ENCODE measurements around the gene VTI1B.
"Not testable (repeated sequence)": the region's sequence is repeated elsewhere in the genome, so short reads cannot be mapped to it uniquely, and the experiment has no call there.

VTI1B gene

GRCh38 chr14:67674480-67675218 is at the start of gene VTI1B:
Gene VTI1B, minus strand, starts transcription at chr14:67674632. Its CDS starts 143 bp downstream, at chr14:67674489.
- DNase-seq, result peak; percentile 27

DNA sequence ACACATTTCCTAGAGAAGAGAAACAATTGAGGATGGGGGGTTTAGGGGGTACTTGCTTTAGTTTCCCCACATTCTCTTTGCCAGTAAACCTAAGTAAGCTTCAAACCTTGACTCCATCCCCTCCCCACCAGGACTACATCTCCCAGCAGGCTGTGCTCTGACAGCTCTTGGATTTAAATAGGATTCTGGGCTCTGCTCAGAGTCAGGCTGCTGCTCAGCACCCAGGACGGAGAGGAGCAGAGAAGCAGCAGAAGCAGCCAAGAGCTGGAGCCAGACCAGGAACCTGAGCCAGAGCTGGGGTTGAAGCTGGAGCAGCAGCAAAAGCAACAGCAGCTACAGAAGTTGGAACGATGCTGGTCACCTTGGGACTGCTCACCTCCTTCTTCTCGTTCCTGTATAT is 47.9 kb upstream of the VTI1B start:
- peak; percentile 47 for DNase-seq

DNA sequence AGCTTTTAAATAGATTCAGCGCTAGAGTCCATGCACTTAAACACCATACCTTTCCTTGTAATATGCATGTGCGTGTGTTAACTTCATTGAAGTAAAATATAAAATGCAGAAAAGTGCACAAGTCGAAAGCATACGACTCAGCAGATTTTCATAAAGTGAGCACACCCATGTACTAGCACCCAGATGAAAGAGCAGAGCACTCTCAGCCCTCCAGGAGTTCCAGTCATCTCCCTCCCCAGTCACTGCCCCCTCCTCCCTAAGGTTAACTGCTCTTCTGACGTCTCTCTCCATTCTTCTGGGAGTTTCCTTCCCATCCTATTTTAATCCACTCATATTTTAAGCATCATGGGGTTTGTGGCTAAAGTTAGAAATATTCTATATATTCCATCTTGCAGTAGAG is 47.4 kb upstream of the VTI1B start:
- no peak for DNase-seq

DNA sequence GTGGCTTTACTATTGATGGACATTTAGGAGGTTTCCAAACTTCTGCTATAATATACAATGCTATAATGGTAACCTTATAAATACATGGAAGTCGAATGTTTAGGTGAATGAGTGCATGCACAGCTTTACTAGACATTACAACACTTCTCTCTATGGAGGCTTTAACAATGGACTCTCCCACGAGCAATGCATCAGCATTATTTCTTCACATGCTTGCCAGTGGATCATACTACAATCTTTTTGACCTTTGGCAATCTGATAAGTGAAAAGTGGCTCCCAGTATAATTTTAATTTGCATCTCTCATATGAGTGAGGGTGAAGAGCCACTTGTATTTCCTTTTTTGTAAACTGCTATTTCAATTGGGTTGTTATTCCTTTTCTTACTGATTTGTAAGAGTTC is 45.4 kb upstream of the VTI1B start:
- DNase-seq, result no peak

DNA sequence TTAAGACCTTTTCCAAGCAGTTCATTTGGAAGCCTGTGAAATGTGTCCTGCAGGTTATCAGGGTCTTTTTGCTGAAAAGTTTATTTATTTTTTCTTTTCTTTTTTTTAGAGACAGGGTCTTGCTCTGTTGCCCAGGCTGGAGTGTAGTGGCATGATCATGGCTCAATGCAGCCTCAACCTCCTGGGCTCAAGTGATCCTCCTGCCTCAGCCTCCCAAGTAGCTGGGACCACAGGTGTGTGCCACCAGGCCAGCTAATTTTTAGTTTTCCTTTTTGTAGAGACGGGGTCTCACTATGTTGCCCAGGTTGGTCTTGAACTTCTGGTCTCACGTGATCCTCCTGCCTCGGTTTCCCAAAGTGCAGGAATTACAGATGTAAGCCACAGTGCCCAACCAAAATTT is 45.0 kb upstream of the VTI1B start:
- DNase-seq, result not testable (repeated sequence)

DNA sequence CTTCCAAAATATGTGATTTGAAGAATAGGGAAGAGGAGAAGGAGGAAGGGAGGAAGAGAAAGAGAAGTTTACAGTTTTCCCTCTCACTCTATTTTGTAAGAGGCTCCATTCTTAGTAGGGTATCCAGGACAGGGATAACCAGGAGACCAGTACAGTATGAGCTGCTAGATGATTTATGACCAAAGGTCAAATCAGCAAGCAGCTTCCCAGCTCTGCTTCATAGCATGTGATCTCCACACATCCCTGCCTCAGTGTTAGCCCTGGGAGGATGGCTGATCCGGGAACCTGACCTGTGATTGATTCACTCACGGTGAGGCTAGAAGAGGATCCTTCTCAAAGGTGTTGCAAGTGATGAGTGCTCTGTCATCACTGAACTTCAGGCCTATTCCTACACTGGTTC is 43.8 kb upstream of the VTI1B start:
- DNase-seq, result no peak

- DNase-seq, result no peak
These were observed 42.6 kb upstream of the VTI1B start for GRCh38 chr14:67717048-67717447.

DNA sequence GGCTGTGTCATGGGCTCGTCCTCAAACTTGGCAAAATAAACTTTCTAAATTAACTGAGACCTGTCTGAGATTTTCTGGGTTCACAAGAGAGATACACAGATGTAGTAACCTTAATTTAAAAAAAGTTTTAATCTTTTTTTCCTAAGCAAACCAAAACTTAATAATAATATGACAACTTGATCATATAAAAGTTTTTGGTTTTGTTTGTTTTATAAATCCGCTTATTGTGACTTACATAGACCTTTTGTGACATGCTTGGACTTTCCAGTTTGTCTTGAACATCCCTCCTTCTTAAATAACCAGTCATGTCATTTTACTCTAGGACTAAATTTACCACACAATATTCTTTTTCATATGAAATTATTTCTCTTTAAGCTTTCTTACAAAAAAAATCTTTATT is 35.8 kb upstream of the VTI1B start:
- no peak for DNase-seq

GRCh38 chr14:67709796-67710195 is 35.4 kb upstream of the VTI1B start:
- not testable (repeated sequence) for DNase-seq

DNA sequence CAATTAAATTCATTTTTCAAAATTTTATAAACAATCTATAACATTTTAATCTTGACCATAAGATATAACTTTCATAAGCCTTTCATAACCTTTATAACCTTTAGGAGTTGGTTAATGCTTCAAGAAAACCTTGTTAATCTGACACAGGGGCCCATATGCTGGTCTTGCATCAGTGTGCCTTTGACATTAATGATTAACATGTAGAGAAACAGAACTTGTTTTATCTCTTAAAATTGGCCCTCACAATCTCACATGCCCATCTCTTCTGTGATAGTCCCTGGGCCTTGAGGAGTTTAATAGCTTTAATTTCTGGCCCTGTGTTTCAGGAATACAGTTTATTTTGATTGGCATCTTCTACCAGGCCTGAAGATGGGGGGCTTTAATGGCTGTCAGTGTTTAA is 34.9 kb upstream of the VTI1B start:
- not testable (repeated sequence) for DNase-seq

- no peak for DNase-seq
These were observed 30.8 kb upstream of the VTI1B start for GRCh38 chr14:67705211-67705610.

- DNase-seq, result peak; percentile 27
These were observed 30.2 kb upstream of the VTI1B start for GRCh38 chr14:67704484-67705089.

DNA sequence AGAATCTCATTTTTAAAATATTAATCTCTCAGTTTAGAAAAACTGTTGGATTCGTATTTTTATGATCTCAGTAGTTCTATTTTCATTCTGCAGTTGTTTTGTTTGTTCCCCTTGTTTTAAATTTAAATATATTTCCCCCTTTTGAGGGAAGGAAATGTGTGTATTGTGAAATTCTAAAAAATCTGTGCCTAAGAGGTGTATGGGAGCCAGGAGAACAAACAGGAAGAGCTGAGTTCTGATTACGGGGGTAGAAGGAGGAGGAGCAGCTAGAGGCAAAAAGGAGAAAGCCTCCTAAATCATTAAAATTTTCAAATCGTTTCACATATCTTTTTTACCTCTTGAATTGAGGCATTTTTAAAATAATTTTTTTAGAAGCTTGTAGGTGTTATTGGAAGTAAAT is 29.6 kb upstream of the VTI1B start:
- no peak for DNase-seq

DNA sequence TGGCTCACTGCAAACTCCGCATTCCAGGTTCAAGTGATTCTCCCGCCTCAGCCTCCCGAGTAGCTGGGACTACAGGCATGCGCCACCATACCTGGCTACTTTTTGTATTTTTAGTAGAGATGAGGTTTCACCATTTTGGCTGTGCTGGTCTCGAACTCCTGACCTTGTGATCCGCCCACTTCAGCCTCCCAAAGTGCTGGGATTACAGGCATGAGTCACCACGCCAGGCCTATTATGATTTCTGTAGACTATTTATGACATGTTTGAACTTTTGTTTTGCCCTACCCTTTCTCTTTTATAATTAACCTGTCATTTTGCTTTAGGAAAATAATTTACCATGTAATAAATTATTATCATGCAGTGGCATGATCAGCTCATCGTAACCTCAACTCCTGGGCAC is 27.1 kb upstream of the VTI1B start, which contains the start of gene RDH12:
Gene RDH12 (plus strand): TSS at position 395 of the 400 bp plus-strand sequence. CDS start 20,757 bp downstream, outside the sequence.
- not testable (repeated sequence) for DNase-seq

DNA sequence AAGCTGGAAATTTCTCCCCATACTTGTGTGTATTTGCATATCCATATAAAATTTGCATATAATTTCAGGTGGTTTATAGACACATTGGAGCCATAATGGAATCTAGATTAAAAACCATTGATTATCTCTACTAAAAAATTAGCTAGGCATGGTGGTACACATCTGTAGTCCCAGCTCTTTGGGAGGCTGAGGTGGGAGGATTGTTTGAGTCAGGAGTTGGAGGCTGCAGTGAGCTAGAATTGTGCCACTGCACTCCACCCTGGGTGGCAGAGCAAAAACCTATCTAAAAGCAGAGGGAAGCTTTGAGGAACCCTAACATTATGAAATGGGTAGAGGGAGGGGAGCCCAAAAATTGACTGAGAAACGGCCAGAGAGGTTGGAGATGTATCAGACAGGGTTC is 23.7 kb upstream of the VTI1B start:
- no peak for DNase-seq

GRCh38 chr14:67697006-67697405 is 22.6 kb upstream of the VTI1B start:
- no peak for DNase-seq

DNA sequence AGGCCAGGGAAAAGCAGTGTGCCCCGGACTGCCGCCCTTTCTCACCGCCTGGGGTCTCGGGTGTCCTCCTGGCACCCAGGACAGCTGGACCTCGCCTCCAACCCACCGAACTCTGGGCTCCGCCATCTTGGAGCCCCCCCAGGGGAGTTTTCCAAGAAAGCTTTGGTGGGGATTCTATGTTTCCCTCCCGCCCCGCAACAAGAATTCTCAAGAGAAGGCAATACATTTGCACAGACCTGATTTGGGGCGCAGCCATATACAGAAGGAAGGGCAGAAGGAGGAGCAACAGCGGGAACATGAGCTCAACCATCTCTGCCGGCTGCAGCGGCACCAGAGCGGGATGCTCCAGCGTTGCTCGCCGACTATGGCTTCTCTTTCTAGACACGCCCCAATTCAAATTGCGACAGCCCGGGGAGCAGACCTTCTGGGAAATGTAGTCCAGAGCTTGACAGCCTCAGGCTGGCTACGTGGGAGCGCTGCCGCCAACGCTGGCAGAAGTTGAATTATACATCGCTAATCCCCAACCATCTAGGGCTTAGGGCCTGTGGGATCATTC is 21.0 kb upstream of the VTI1B start, which contains the start of gene RDH11:
Gene RDH11 (minus strand): TSS at position 371 of the 556 bp plus-strand sequence. CDS start 61 bp downstream, at position 310.
- peak; percentile 94 for DNase-seq

DNA sequence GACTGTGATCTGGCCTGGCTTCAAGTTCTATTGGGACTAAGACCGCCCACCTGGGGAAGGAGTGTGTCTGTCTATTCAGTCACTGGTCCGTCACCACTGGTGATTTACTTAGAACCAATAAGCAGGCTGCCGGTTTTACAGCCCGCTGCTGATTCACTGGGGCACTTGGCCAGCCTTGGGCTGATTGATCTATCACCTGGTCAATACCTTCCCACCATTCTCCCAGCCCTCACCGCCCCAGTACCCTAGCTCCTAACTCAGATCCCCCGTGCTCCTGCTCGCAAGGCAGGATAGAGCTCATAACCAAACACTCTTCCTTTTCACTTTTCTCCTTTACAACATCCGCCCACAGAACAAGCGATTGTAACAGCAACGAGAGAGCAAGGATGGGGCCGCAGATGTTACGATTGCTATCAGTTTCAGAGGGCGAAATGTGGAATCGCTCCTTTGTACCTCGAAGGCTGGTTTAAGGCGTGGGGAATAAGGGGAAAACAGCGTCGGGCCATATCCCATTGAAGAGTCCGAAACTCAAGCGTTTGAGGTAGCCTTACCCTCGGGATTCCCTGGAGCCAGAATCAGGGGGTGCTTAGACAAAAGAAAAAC is 20.5 kb upstream of the VTI1B start:
- peak; percentile 84 for DNase-seq

- no peak for DNase-seq
These were observed 15.6 kb upstream of the VTI1B start for GRCh38 chr14:67690011-67690410.

GRCh38 chr14:67683842-67684241 is 9.4 kb upstream of the VTI1B start:
- no peak for DNase-seq

DNA sequence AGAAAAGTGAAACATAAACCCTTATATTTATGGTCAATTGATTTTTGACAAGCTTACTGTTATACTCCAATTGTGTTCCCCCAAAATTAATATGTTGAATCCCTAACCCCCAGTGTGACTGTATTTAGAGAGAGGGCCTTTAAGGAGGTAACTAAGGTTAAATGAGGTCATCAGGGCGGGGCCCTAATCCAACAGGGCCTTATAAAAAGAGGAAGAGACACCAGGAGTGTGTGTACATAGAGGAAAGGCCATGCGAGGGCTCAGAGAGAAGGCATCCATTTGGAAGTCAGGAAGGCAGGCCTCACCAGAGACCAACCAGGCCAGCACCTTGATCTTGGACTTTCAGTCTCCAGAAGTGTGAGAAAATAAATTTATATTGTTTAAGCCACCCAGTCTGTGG is 6.5 kb upstream of the VTI1B start:
- DNase-seq, result no peak

- DNase-seq, result no peak
These were observed 5.7 kb upstream of the VTI1B start for GRCh38 chr14:67680121-67680602.

DNA sequence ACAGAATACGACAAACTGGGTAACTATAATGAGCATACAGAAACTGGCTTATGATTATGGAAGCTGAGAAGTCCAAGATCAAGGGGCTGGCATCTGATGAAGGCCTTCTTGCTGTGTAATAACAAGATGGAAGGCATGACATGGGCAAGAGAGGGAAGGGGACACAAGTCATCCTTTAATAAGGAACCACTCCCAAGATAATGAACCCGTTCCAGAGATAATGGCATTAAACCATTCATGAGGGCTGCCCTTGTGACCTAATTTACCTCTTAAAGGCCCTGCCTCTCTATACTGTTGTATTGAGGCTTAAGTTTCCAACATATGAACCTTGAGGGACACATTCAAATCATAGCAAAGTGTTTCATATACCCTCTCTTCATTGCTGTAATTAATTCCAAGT is 4.6 kb upstream of the VTI1B start:
- DNase-seq, result no peak

GRCh38 chr14:67675219-67675582 is 769 bp upstream of the VTI1B start:
- DNase-seq, result no peak
